Transverse colon (tissue), 4 donors: ENCODE measurements around the gene RPS6KB1. TPM values are rescaled to one million over a fixed set of nuclear protein-coding genes. Genes with fewer than 3 reads are reported as not detected.
A peak's percentile ranks its signal among the peaks of the same experiment; 100 is the strongest.
"Not testable (repeated sequence)": the region's sequence is repeated elsewhere in the genome, so short reads cannot be mapped to it uniquely, and the experiment has no call there.

Source experiments
- DNase-seq: peaks from one replicate; pipeline ENCODE4 v3.0.0-alpha.2; 2019
- H3K27ac ChIP-seq, 4 donors: fragments of 200-600 bp; sonication (generic); 2 replicates each; pipeline ENCODE4 v1.5.1; 2016 to 2018; ENCODE audit warnings: inconsistent platforms in 4 of 4
- H3K27me3 ChIP-seq: fragments of 200-600 bp; sonication (generic); 2 replicates; pipeline ENCODE4 v1.5.1; 2017; ENCODE audit warnings: inconsistent platforms
- H3K36me3 ChIP-seq, 4 donors: fragments of 200-600 bp; sonication (generic); 2 replicates each; pipeline ENCODE4 v1.5.1; 2017 to 2019; ENCODE audit warnings: inconsistent platforms in 4 of 4
- H3K4me1 ChIP-seq, 4 donors: fragments of 200-600 bp; sonication (generic); 2 replicates each; pipeline ENCODE4 v1.5.1; 2017 to 2020; ENCODE audit warnings: inconsistent platforms in 4 of 4
- H3K4me3 ChIP-seq, 4 donors: fragments of 200-600 bp; sonication (generic); 1 replicate in 1 of 4; 2 replicates in 3 of 4; pipeline versions ENCODE4 v1.5.1 to v1.6.1; 2017 to 2019; ENCODE audit warnings: inconsistent platforms in 4 of 4
- H3K9me3 ChIP-seq, 2 donors: fragments of 200-600 bp; sonication (generic); 2 replicates each; pipeline ENCODE4 v1.5.1; 2017 to 2019; ENCODE audit warnings: inconsistent platforms in 2 of 2
- EP300 ChIP-seq: sonication (generic); formaldehyde crosslinking; IDR thresholded peaks from one replicate; pipeline ENCODE4 v1.6.1; 2017; ENCODE audit warnings: antibody characterized with exemption, low read depth
- POLR2A ChIP-seq: fragments of 450-650 bp; IDR thresholded peaks from one replicate; pipeline ENCODE4 v1.6.1; 2016; ENCODE audit warnings: antibody characterized with exemption, mild to moderate bottlenecking, moderate library complexity
- POLR2AphosphoS5 ChIP-seq, 3 donors: sonication (generic); formaldehyde crosslinking; IDR thresholded peaks; one replicate each; pipeline ENCODE4 v1.6.1; 2016; ENCODE audit warnings: antibody characterized with exemption in 3 of 3
- WGBS, 2 donors: methylation state at CpG; one replicate each; pipeline ENCODE4 v1.1.5; 2018; ENCODE audit warnings: low coverage in 1 of 2; 5-methylcytosine and 5-hydroxymethylcytosine counted together
- in situ Hi-C, 4 donors: fragments of 200-750 bp; cut with MboI; loops; one replicate each; pipeline versions ENCODE4 v1.15.0 to v1.15.1; 2017; ENCODE audit warnings: low sequenced_read_pairs in 3 of 4, low pct_ligation_motif_present in 1 of 4, low pct_unique_long_range_greater_than_20kb in 1 of 4
- intact Hi-C: fragments of 100-400 bp; cut with DNase I; formaldehyde crosslinking; loops from one replicate; pipeline ENCODE4 v1.15.1; 2023; ENCODE audit warnings: low total_unique reads
- total RNA-seq, 4 donors: library from RNA; depleted of rRNA; stranded (reverse); fragments of >200 nt; gene quantifications; one replicate each; pipeline ENCODE4 v1.1.0, GENCODE V29; 2016
- TF ChIP-seq, protein P1 (sequence below), 5 experiments: fragments of 200-600 bp in 3 of 5; fragments of 450-650 bp in 2 of 5; sonication (generic) in 3 of 5; IDR thresholded peaks; 1 replicate in 2 of 5; 2 replicates in 3 of 5; pipeline ENCODE4 v1.5.1; 2016 to 2017; ENCODE audit warnings: antibody characterized with exemption in 5 of 5, inconsistent platforms in 3 of 5, mild to moderate bottlenecking in 2 of 5, moderate library complexity in 1 of 5

RPS6KB1 gene
- total RNA-seq, 4 donors from 2014 or later = 18.3 to 51.3 (median 28.1) TPM

GRCh38 chr17:59903455-59903854 is 10.5 kb downstream of the RPS6KB1 start:
- WGBS, 2 donors = 81 to 84% methylated on average over 2 of the region's 2 CpGs
- no peak for DNase-seq
- Histone ChIP-seq H3K36me3 (no peaks in the 10 kb centered on the region), H3K27me3 (no peaks in the 10 kb centered on the region), H3K4me1 (peaks cover 0 to 7% (median 1%) of the 10 kb centered on the region in 4 donors), H3K4me3 (no peak overlapping the region), H3K9me3 (no peaks in the 10 kb centered on the region), H3K27ac (no peak overlapping the region)
- TF ChIP-seq EP300 (no peak), POLR2A (no peak), POLR2AphosphoS5 (IDR thresholded peaks at IDR 0.05) (no peak)
- TF ChIP-seq, protein P1, sequence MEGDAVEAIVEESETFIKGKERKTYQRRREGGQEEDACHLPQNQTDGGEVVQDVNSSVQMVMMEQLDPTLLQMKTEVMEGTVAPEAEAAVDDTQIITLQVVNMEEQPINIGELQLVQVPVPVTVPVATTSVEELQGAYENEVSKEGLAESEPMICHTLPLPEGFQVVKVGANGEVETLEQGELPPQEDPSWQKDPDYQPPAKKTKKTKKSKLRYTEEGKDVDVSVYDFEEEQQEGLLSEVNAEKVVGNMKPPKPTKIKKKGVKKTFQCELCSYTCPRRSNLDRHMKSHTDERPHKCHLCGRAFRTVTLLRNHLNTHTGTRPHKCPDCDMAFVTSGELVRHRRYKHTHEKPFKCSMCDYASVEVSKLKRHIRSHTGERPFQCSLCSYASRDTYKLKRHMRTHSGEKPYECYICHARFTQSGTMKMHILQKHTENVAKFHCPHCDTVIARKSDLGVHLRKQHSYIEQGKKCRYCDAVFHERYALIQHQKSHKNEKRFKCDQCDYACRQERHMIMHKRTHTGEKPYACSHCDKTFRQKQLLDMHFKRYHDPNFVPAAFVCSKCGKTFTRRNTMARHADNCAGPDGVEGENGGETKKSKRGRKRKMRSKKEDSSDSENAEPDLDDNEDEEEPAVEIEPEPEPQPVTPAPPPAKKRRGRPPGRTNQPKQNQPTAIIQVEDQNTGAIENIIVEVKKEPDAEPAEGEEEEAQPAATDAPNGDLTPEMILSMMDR (IDR thresholded peaks at IDR 0.05) = no peak
- intact Hi-C loops = no loop called here
- in situ Hi-C loops = loop anchor here in 2 of 4 donors (25.0 kb wide), 2 partner anchors 134 to 184 kb away; partner anchors contain the start of gene HEATR6 (in 1 of the 2)

DNA sequence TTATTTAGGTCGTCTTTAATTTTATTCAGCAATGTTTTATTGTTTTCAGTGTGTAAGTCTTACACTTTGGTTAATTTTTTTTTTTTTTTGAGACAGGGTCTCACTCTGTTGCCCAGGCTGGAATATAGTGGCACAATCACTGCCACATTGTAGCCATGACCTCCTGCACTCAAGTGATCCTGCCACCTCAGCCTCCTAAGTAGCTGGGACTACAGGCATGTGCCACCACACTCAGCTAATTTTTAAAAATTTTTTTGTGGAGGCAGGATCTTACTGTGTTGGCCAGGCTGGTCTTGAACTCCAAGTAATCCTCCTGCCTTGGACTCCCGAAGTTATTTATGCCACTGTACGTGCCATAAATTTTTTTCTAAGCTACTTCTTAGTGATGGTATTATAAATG is 14.5 kb downstream of the RPS6KB1 start:
- H3K27ac ChIP-seq = no peak overlapping the region
- TF ChIP-seq EP300 (no peak), POLR2A (no peak), POLR2AphosphoS5 (IDR thresholded peaks at IDR 0.05) (no peak)
- TF ChIP-seq, protein P1 (IDR thresholded peaks at IDR 0.05) = no peak
- in situ Hi-C loops = loop anchor here in 2 of 4 donors (25.0 kb wide), 2 partner anchors 130 to 180 kb away; partner anchors contain the start of gene HEATR6 (in 1 of the 2)

DNA sequence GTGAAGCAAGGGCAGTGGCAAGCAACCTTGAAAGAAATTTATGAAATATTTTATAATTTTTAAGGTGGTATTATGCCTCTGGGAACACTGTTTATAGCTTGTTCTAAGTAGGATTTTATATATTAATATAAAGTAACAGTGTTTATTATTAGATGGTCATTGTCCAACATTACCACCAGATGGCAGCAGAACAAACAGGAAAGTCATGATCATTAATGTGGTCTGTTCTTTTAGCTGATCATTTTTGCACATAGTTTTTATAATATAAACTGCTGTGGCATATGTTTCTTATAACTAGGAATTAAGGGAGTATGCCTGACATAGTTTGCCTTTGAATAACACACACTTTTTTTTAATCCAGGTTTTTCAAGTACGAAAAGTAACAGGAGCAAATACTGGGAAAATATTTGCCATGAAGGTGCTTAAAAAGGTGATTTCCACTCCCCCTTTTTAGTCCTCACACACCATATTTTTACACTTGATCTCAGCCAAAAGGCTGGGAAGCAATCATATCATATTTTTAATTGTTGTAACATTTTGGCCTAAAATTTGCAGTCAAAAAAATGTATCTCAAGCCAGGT is 21.4 kb downstream of the RPS6KB1 start:
- Histone ChIP-seq H3K9me3 (no peaks in the 10 kb centered on the region), H3K36me3 (peaks cover 0 to 55% (median 27%) of the 10 kb centered on the region in 4 donors), H3K27me3 (no peaks in the 10 kb centered on the region), H3K4me3 (no peak overlapping the region), H3K27ac (no peak overlapping the region), H3K4me1 (no peaks in the 10 kb centered on the region)
- DNase-seq = no peak
- intact Hi-C loops (no loop called here), in situ Hi-C loops (loop anchor here (10.0 to 25.0 kb wide), 3 partner anchors 120 to 173 kb away; partner anchors contain the start of gene HEATR6 (in 1 of the 4))
- WGBS, 2 donors = 75 to 83% methylated on average over 1 of the region's 1 CpG
- TF ChIP-seq, protein P1 (IDR thresholded peaks at IDR 0.05) = peak; percentile 57 to 72 (median 62)
- TF ChIP-seq POLR2A = no peak

More for the DNA sequence above, 14.5 kb downstream of the RPS6KB1 start:
- 86 to 89% methylated on average over 3 of the region's 3 CpGs for WGBS, 2 donors
- Histone ChIP-seq H3K27me3 (no peaks in the 10 kb centered on the region), H3K4me1 (no peaks in the 10 kb centered on the region), H3K36me3 (peaks cover 0 to 12% (median 2%) of the 10 kb centered on the region in 4 donors), H3K9me3 (no peaks in the 10 kb centered on the region), H3K4me3 (no peak overlapping the region)
- intact Hi-C loops = no loop called here
- no peak for DNase-seq

DNA sequence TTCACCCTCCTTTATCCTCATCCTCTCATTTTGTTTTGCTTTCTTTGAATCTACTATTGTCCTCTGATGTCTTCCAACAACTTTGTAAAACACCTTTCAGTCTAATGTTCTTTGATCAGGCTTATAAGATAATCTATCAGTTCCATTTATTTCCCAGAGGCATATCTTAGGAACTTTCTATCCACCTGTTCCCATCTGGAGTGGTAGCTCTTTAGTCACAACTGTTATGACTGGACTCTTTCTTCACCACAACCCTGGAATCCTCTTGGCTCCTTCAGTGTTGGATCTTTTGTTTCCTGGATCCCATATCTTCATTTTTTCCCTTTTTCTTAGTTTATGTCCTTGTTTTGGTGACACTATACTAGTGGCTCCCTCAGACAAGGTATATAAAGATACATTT is 23.5 kb downstream of the RPS6KB1 start:
- TF ChIP-seq POLR2AphosphoS5 (IDR thresholded peaks at IDR 0.05) (no peak), EP300 (no peak), POLR2A (no peak)
- TF ChIP-seq, protein P1 (IDR thresholded peaks at IDR 0.05) = no peak
- no peaks in the 10 kb centered on the region for H3K9me3 ChIP-seq
- peaks cover 0 to 72% (median 28%) of the 10 kb centered on the region in 4 donors for H3K36me3 ChIP-seq
- in situ Hi-C loops (loop anchor here (10.0 to 25.0 kb wide), 3 partner anchors 118 to 171 kb away; partner anchors contain the start of gene HEATR6 (in 1 of the 4)), intact Hi-C loops (no loop called here)
- no peaks in the 10 kb centered on the region for H3K27me3 ChIP-seq
- H3K27ac ChIP-seq = no peak overlapping the region
- no peaks in the 10 kb centered on the region for H3K4me1 ChIP-seq
- DNase-seq = no peak
- H3K4me3 ChIP-seq = no peak overlapping the region

DNA sequence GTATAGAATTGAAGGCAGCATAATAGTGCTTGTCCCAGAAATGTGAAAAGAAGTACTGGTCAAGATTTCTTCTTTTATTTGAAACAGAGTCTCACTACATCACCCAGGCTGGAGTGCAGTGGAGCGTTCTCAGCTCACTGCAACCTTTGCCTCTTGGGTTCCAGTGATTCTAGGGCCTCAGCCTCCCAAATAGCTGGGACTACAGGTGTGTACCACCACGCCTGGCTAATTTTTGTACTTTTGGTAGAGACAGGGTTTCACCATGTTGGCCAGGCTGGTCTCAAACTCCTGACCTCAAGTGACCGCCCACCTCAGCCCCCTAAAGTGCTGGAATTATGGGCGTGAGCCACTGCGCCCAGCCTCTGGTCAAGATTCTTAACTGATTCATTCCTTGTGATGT is 27.7 kb downstream of the RPS6KB1 start:
- not testable (repeated sequence) for H3K9me3 ChIP-seq, H3K4me3 ChIP-seq, DNase-seq, H3K27me3 ChIP-seq, H3K4me1 ChIP-seq, H3K27ac ChIP-seq
- WGBS, 2 donors = 99 to 100% methylated on average over 1 to 5 of the region's 5 CpGs
- intact Hi-C loops = loop anchor here (10.0 kb wide), 1 partner anchor 974 kb away; no protein-coding TSS in a partner anchor
- H3K36me3 ChIP-seq = peaks cover 0 to 61% (median 23%) of the 10 kb centered on the region in 4 donors
- in situ Hi-C loops = loop anchor here in 2 of 4 donors (25.0 kb wide), 2 partner anchors 117 to 167 kb away; partner anchors contain the start of gene HEATR6 (in 1 of the 2)

GRCh38 chr17:59930121-59930520 is 37.2 kb downstream of the RPS6KB1 start:
- H3K4me1 ChIP-seq, in situ Hi-C loops: not testable (repeated sequence)
- H3K36me3 ChIP-seq = peaks cover 0 to 69% (median 29%) of the 10 kb centered on the region in 4 donors

More at GRCh38 chr17:59930121-59930520, 37.2 kb downstream of the RPS6KB1 start:
- intact Hi-C loops, H3K9me3 ChIP-seq, H3K4me3 ChIP-seq, DNase-seq, H3K27me3 ChIP-seq, H3K27ac ChIP-seq: not testable (repeated sequence)
- WGBS, 2 donors = 100% methylated on average over 1 to 2 of the region's 2 CpGs
